ENCODE measurements around the gene SHROOM2. TPM values are rescaled to one million over a fixed set of nuclear protein-coding genes. Genes with fewer than 3 reads are reported as not detected.
A peak's percentile ranks its signal among the peaks of the same experiment; 100 is the strongest.

The SHROOM2 gene
- total and polyA plus RNA-seq, 8 donors, result 1.3 to 11.3 (median 3.9) TPM

DNA sequence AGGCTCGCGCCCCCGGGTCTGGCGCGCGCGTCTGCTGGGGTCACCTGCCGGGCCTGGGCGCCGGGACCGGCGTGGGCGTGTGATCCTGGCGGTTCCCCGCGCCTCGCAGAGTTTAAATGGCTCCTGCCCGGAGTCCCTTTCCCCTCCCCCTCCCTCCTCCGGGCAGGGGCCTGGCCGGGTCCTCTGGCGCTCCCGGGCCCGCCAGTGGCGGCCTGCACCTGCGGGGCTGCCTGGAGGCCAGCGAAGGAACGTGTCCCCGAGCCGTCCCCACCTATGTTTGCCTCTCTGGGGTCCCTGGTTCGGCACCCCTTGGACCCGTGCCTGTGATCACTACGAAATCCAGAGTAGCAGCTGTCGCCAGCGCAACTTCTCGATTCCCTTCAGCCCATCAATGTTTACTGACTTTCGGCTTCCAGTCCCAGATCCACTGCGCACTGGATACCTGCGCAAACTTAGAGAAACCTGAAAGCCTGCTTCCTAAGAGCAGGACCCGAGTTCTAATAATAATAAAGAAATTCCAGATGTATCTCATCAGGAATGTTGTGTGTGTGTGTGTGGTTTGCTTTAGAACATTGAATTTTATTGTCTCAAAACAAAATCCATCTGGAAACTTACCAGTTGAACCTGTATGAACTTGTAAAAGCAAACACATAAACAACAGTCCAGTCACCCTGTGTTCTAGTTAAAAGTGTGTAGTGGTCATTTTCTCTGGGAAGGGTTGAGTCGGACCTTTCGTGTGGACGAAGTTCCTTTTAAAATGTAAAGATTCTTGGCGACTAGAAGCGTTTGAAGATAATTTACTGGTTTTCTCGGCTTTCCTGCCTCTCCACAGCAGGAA lies 788 bp downstream of the SHROOM2 start:
- H3K27me3 ChIP-seq, result peaks cover 8 to 33% (median 21%) of the 10 kb centered on the region in 3 donors
- TF ChIP-seq POLR2A (IDR thresholded peaks at IDR 0.05) (no peak), EP300 (IDR thresholded peaks at IDR 0.05) (no peak), CTCF (IDR thresholded peaks at IDR 0.05) (no peak), POLR2AphosphoS5 (IDR thresholded peaks at IDR 0.05) (no peak)
- peak overlapping the region; percentile 55 to 80 (median 68) for H3K27ac ChIP-seq
- WGBS, 5 donors, result 1 to 18% (median 7%) methylated on average over 14 to 45 of the region's 45 CpGs
- peak in 1 of 2 donors; percentile 58 for DNase-seq
- peaks cover 0 to 25% (median 10%) of the 10 kb centered on the region in 4 donors for H3K4me1 ChIP-seq
- no peaks in the 10 kb centered on the region for H3K36me3 ChIP-seq
- intact Hi-C loops (cut with DNase I; ENCODE audit: low total_unique reads), result no loop called here
- peaks cover 0 to 3% (median 0%) of the 10 kb centered on the region in 4 donors for H3K9me3 ChIP-seq
- peak overlapping the region; percentile 47 to 60 (median 52) for H3K4me3 ChIP-seq

- 7 to 29% (median 10%) methylated on average over 2 of the region's 2 CpGs for WGBS, 5 donors
- intact Hi-C loops (cut with DNase I; ENCODE audit: low total_unique reads), result no loop called here
- peak; percentile 47 to 50 for DNase-seq
- Histone ChIP-seq H3K9me3 (peaks cover 0 to 3% (median 0%) of the 10 kb centered on the region in 4 donors), H3K36me3 (no peaks in the 10 kb centered on the region), H3K4me1 (peaks cover 0 to 25% (median 10%) of the 10 kb centered on the region in 4 donors), H3K4me3 (no peak overlapping the region), H3K27ac (no peak overlapping the region), H3K27me3 (peaks cover 8 to 33% (median 21%) of the 10 kb centered on the region in 3 donors)
- TF ChIP-seq EP300 (IDR thresholded peaks at IDR 0.05) (no peak), CTCF (IDR thresholded peaks at IDR 0.05) (no peak), POLR2A (IDR thresholded peaks at IDR 0.05) (no peak), POLR2AphosphoS5 (IDR thresholded peaks at IDR 0.05) (no peak)
Measured at GRCh38 chrX:9788911-9789310, 2.7 kb downstream of the SHROOM2 start.

GRCh38 chrX:9789555-9789954 lies 3.3 kb downstream of the SHROOM2 start:
- DNase-seq, result no peak
- H3K27me3 ChIP-seq, result peaks cover 8 to 33% (median 21%) of the 10 kb centered on the region in 3 donors
- peaks cover 0 to 3% (median under 1%) of the 10 kb centered on the region in 4 donors for H3K9me3 ChIP-seq
- H3K27ac ChIP-seq, result no peak overlapping the region
- no peaks in the 10 kb centered on the region for H3K36me3 ChIP-seq
- peaks cover 0 to 25% (median 10%) of the 10 kb centered on the region in 4 donors for H3K4me1 ChIP-seq
- 52 to 86% (median 76%) methylated on average over 4 to 5 of the region's 5 CpGs for WGBS, 5 donors
- H3K4me3 ChIP-seq, result no peak overlapping the region
- TF ChIP-seq POLR2A (IDR thresholded peaks at IDR 0.05) (no peak), POLR2AphosphoS5 (IDR thresholded peaks at IDR 0.05) (no peak), CTCF (IDR thresholded peaks at IDR 0.05) (no peak), EP300 (IDR thresholded peaks at IDR 0.05) (no peak)
- intact Hi-C loops (cut with DNase I; ENCODE audit: low total_unique reads), result no loop called here

DNA sequence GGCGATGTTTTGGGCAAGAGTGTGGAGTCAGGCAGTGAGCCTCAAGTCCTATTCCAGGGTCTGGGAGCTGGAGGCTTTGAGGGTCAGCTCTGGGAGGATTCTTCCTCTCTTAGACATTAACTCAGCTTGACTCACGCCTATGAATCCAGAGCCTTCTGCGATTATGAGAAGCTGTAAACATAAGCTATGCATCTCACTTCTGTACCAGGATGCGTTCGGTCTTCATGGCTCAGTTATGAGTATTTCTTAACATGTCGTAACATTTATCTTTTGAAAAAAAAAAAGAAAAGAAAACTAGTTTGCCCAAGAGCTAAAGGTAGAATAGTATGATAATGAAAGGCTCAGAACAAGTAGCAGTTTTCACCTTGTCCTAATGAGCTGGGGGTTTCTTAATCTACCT lies 4.6 kb downstream of the SHROOM2 start:
- H3K27ac ChIP-seq, result no peak overlapping the region
- intact Hi-C loops (cut with DNase I; ENCODE audit: low total_unique reads), result no loop called here
- no peak for TF ChIP-seq POLR2A (IDR thresholded peaks at IDR 0.05)
- no peak for TF ChIP-seq POLR2AphosphoS5 (IDR thresholded peaks at IDR 0.05)
- no peak for TF ChIP-seq EP300 (IDR thresholded peaks at IDR 0.05)

More for the DNA sequence above, 4.6 kb downstream of the SHROOM2 start:
- Histone ChIP-seq H3K9me3 (peaks cover 0 to 14% (median 7%) of the 10 kb centered on the region in 4 donors), H3K36me3 (no peaks in the 10 kb centered on the region), H3K4me1 (peaks cover 0 to 19% (median 10%) of the 10 kb centered on the region in 4 donors), H3K27me3 (peaks cover 2 to 21% (median 10%) of the 10 kb centered on the region in 3 donors), H3K4me3 (no peak overlapping the region)
- DNase-seq, result no peak
- WGBS, 5 donors, result 83 to 85% (median 85%) methylated on average over 6 of the region's 6 CpGs
